ENCODE results near the gene PNMA1. TPM values are rescaled to one million over a fixed set of nuclear protein-coding genes. Genes with fewer than 3 reads are reported as not detected.

The PNMA1 gene
- total RNA-seq, 1 donor from 2014 or later: 32.7 TPM

- H3K9me3 Mint-ChIP-seq (ENCODE audit: unreplicated experiment): no peaks in the 10 kb centered on the region
- H3K4me1 Mint-ChIP-seq (ENCODE audit: unreplicated experiment): no peaks in the 10 kb centered on the region
- DNase-seq (ENCODE audit: low spot score): no peak
- H3K27me3 Mint-ChIP-seq (ENCODE audit: unreplicated experiment): no peaks in the 10 kb centered on the region
- no peak overlapping the region for H3K4me3 Mint-ChIP-seq (ENCODE audit: unreplicated experiment)
- peaks cover 3% of the 10 kb centered on the region for H3K36me3 Mint-ChIP-seq (ENCODE audit: low read depth, unreplicated experiment)
- no peak overlapping the region for H3K27ac Mint-ChIP-seq (ENCODE audit: unreplicated experiment)
- no peak for TF ChIP-seq CTCF (IDR thresholded peaks at IDR 0.05; ENCODE audit: unreplicated experiment)
Observed at GRCh38 chr14:73685328-73685727, 28.9 kb downstream of the PNMA1 start.

GRCh38 chr14:73684627-73685026 is 29.6 kb downstream of the PNMA1 start:
- H3K4me1 Mint-ChIP-seq (ENCODE audit: unreplicated experiment): no peaks in the 10 kb centered on the region
- H3K27ac Mint-ChIP-seq (ENCODE audit: unreplicated experiment): no peak overlapping the region
- no peaks in the 10 kb centered on the region for H3K9me3 Mint-ChIP-seq (ENCODE audit: unreplicated experiment)
- no peak for TF ChIP-seq CTCF (IDR thresholded peaks at IDR 0.05; ENCODE audit: unreplicated experiment)
- H3K4me3 Mint-ChIP-seq (ENCODE audit: unreplicated experiment): no peak overlapping the region
- no peak for DNase-seq (ENCODE audit: low spot score)
- no peaks in the 10 kb centered on the region for H3K27me3 Mint-ChIP-seq (ENCODE audit: unreplicated experiment)
- H3K36me3 Mint-ChIP-seq (ENCODE audit: low read depth, unreplicated experiment): peaks cover 3% of the 10 kb centered on the region

- H3K27me3 Mint-ChIP-seq (ENCODE audit: unreplicated experiment): no peaks in the 10 kb centered on the region
- H3K36me3 Mint-ChIP-seq (ENCODE audit: low read depth, unreplicated experiment): peaks cover 3% of the 10 kb centered on the region
- H3K4me1 Mint-ChIP-seq (ENCODE audit: unreplicated experiment): no peaks in the 10 kb centered on the region
- no peak overlapping the region for H3K4me3 Mint-ChIP-seq (ENCODE audit: unreplicated experiment)
- H3K27ac Mint-ChIP-seq (ENCODE audit: unreplicated experiment): no peak overlapping the region
- TF ChIP-seq CTCF (IDR thresholded peaks at IDR 0.05; ENCODE audit: unreplicated experiment): no peak
- no peaks in the 10 kb centered on the region for H3K9me3 Mint-ChIP-seq (ENCODE audit: unreplicated experiment)
- DNase-seq (ENCODE audit: low spot score): no peak
Observed at GRCh38 chr14:73680821-73681220, 33.4 kb downstream of the PNMA1 start.

- no peak for DNase-seq (ENCODE audit: low spot score)
- no peaks in the 10 kb centered on the region for H3K4me1 Mint-ChIP-seq (ENCODE audit: unreplicated experiment)
- H3K4me3 Mint-ChIP-seq (ENCODE audit: unreplicated experiment): no peak overlapping the region
- H3K27ac Mint-ChIP-seq (ENCODE audit: unreplicated experiment): no peak overlapping the region
- H3K9me3 Mint-ChIP-seq (ENCODE audit: unreplicated experiment): no peaks in the 10 kb centered on the region
- no peaks in the 10 kb centered on the region for H3K27me3 Mint-ChIP-seq (ENCODE audit: unreplicated experiment)
- no peaks in the 10 kb centered on the region for H3K36me3 Mint-ChIP-seq (ENCODE audit: low read depth, unreplicated experiment)
- no peak for TF ChIP-seq CTCF (IDR thresholded peaks at IDR 0.05; ENCODE audit: unreplicated experiment)
Observed at GRCh38 chr14:73678698-73679097, 35.5 kb downstream of the PNMA1 start.

- Mint-ChIP-seq H3K4me1 (ENCODE audit: unreplicated experiment) (no peaks in the 10 kb centered on the region), H3K27ac (ENCODE audit: unreplicated experiment) (peak overlapping the region; percentile 45), H3K9me3 (ENCODE audit: unreplicated experiment) (no peaks in the 10 kb centered on the region), H3K36me3 (ENCODE audit: low read depth, unreplicated experiment) (no peaks in the 10 kb centered on the region), H3K27me3 (ENCODE audit: unreplicated experiment) (no peaks in the 10 kb centered on the region), H3K4me3 (ENCODE audit: unreplicated experiment) (no peak overlapping the region)
- TF ChIP-seq CTCF (IDR thresholded peaks at IDR 0.05; ENCODE audit: unreplicated experiment): no peak
- DNase-seq (ENCODE audit: low spot score): no peak
Observed at GRCh38 chr14:73674986-73675385, 39.2 kb downstream of the PNMA1 start.
